Osteoblast (primary cell): ENCODE data around the gene SHC1. TPM values are rescaled to one million over a fixed set of nuclear protein-coding genes. Genes with fewer than 3 reads are reported as not detected.

Experiments used
- DNase-seq: peaks from one replicate; pipeline ENCODE4 v3.0.0; 2011; ENCODE audit warnings: low spot score, mixed read lengths; ENCODE audit not compliant: insufficient read length; ENCODE audit errors: missing footprints
- H2AFZ ChIP-seq: 2 replicates; pipeline ENCODE4 v1.6.0; 2011; ENCODE audit warnings: mild to moderate bottlenecking, low read length
- H3K27ac ChIP-seq: 2 replicates; pipeline ENCODE4 v1.5.1; 2011; ENCODE audit warnings: mild to moderate bottlenecking, low read depth, low read length, moderate library complexity
- H3K27me3 ChIP-seq: 2 replicates; pipeline ENCODE4 v1.6.0; 2012; ENCODE audit warnings: mild to moderate bottlenecking, control low read depth, inconsistent platforms, low read length, moderate library complexity; ENCODE audit not compliant: insufficient read depth
- H3K36me3 ChIP-seq: 2 replicates; pipeline ENCODE4 v1.5.1; 2011; ENCODE audit warnings: mild to moderate bottlenecking, low read length, control low read depth, moderate library complexity; ENCODE audit not compliant: insufficient read depth
- H3K4me1 ChIP-seq: 2 replicates; pipeline ENCODE4 v1.5.1; 2011; ENCODE audit warnings: mild to moderate bottlenecking, low read length, control low read depth, moderate library complexity; ENCODE audit not compliant: insufficient read depth
- H3K4me2 ChIP-seq: 2 replicates; pipeline ENCODE4 v1.6.0; 2011; ENCODE audit warnings: mild to moderate bottlenecking, low read length; ENCODE audit not compliant: insufficient read depth
- H3K4me3 ChIP-seq: fragments of 200-600 bp; sonication (generic); 3 replicates; pipeline ENCODE4 v1.5.1; 2012; ENCODE audit warnings: mild to moderate bottlenecking, low read length, inconsistent platforms; ENCODE audit not compliant: insufficient read depth
- H3K79me2 ChIP-seq: 2 replicates; pipeline ENCODE4 v1.6.0; 2012; ENCODE audit warnings: mild to moderate bottlenecking, low read length, control low read depth, inconsistent platforms; ENCODE audit not compliant: insufficient read depth
- H3K9me3 ChIP-seq: 2 replicates; pipeline ENCODE4 v1.5.1; 2011; ENCODE audit warnings: low read depth, low read length, control low read depth
- H4K20me1 ChIP-seq: 2 replicates; pipeline ENCODE4 v1.6.0; 2012; ENCODE audit warnings: mild to moderate bottlenecking, low read length, control low read depth; ENCODE audit not compliant: insufficient read depth
- total RNA-seq: library from RNA; depleted of rRNA; stranded (reverse); fragments of >200 nt; gene quantifications from 2 replicates; pipeline ENCODE4 v1.2.3, GENCODE V29; 2012
- TF ChIP-seq, protein P1 (sequence below): IDR thresholded peaks from 2 replicates; pipeline ENCODE4 v1.5.1; 2011; ENCODE audit warnings: mild to moderate bottlenecking, low read depth, low read length, moderate library complexity; ENCODE audit errors: extremely low read depth

SHC1 gene
- total RNA-seq, 1 donor: 230 TPM

- H3K9me3 ChIP-seq: no peaks in the 10 kb centered on the region
- H3K36me3 ChIP-seq: peaks cover 15% of the 10 kb centered on the region
- H3K27ac ChIP-seq: no peak overlapping the region
- H3K4me3 ChIP-seq: peak overlapping the region; percentile 59
- peak overlapping the region; percentile 56 for H3K4me2 ChIP-seq
- H4K20me1 ChIP-seq: peaks cover 15% of the 10 kb centered on the region
- no peaks in the 10 kb centered on the region for H3K27me3 ChIP-seq
- DNase-seq: no peak
- no peak overlapping the region for H2AFZ ChIP-seq
- TF ChIP-seq, protein P1, sequence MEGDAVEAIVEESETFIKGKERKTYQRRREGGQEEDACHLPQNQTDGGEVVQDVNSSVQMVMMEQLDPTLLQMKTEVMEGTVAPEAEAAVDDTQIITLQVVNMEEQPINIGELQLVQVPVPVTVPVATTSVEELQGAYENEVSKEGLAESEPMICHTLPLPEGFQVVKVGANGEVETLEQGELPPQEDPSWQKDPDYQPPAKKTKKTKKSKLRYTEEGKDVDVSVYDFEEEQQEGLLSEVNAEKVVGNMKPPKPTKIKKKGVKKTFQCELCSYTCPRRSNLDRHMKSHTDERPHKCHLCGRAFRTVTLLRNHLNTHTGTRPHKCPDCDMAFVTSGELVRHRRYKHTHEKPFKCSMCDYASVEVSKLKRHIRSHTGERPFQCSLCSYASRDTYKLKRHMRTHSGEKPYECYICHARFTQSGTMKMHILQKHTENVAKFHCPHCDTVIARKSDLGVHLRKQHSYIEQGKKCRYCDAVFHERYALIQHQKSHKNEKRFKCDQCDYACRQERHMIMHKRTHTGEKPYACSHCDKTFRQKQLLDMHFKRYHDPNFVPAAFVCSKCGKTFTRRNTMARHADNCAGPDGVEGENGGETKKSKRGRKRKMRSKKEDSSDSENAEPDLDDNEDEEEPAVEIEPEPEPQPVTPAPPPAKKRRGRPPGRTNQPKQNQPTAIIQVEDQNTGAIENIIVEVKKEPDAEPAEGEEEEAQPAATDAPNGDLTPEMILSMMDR: no peak
- peaks cover 15% of the 10 kb centered on the region for H3K4me1 ChIP-seq
- peaks cover 5% of the 10 kb centered on the region for H3K79me2 ChIP-seq
Observed at GRCh38 chr1:155017946-155018316, 47.4 kb upstream of the SHC1 start.

GRCh38 chr1:155017041-155017945 is 46.7 kb upstream of the SHC1 start:
- TF ChIP-seq, protein P1: peak; percentile 97
- Histone ChIP-seq H3K27me3 (no peaks in the 10 kb centered on the region), H3K4me3 (peak overlapping the region; percentile 59), H4K20me1 (peaks cover 21% of the 10 kb centered on the region), H3K36me3 (peaks cover 15% of the 10 kb centered on the region), H2AFZ (no peak overlapping the region), H3K79me2 (peaks cover 10% of the 10 kb centered on the region), H3K4me1 (peaks cover 15% of the 10 kb centered on the region), H3K9me3 (no peaks in the 10 kb centered on the region), H3K4me2 (peak overlapping the region; percentile 56), H3K27ac (no peak overlapping the region)
- DNase-seq: peak; percentile 98

GRCh38 chr1:155016231-155016831 is 45.8 kb upstream of the SHC1 start:
- H4K20me1 ChIP-seq: peaks cover 26% of the 10 kb centered on the region
- peaks cover 14% of the 10 kb centered on the region for H3K79me2 ChIP-seq
- TF ChIP-seq, protein P1: no peak
- H2AFZ ChIP-seq: no peak overlapping the region
- no peaks in the 10 kb centered on the region for H3K9me3 ChIP-seq
- H3K4me3 ChIP-seq: no peak overlapping the region
- peak; percentile 44 for DNase-seq
- H3K27me3 ChIP-seq: no peaks in the 10 kb centered on the region
- no peak overlapping the region for H3K27ac ChIP-seq
- peaks cover 15% of the 10 kb centered on the region for H3K4me1 ChIP-seq
- no peak overlapping the region for H3K4me2 ChIP-seq
- H3K36me3 ChIP-seq: peaks cover 15% of the 10 kb centered on the region
